ENCODE measurements around the gene MR1.

Gene MR1

DNA sequence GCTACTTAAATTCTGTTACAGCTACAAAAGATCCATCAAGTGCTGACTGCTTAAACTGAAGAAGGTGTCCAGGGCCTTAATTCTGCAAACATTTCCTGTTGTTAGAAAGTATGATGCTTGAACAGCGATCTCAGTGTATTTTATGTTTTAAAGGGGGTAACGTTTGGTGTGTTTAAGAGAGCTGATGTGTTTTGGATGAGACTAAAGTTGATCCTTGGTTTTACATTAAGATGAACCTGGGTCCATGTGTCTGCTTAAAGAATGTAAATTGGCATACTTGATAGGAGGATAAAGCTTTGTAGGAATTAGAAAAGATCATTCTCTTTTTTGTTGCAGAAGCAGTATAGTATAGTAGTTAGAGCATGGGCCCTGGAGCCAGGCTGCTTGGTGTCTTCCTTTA is 58.3 kb downstream of the MR1 start:
- Mint-ChIP-seq H3K36me3 (ENCODE audit: low read depth) (peaks cover 5% of the 10 kb centered on the region), H3K4me1 (peaks cover 71% of the 10 kb centered on the region), H3K27ac (no peak overlapping the region), H3K9me3 (no peaks in the 10 kb centered on the region), H3K4me3 (peak overlapping the region; percentile 26), H3K27me3 (ENCODE audit: low read depth, poor library complexity) (peaks cover 7% of the 10 kb centered on the region)
- TF ChIP-seq, protein P1, sequence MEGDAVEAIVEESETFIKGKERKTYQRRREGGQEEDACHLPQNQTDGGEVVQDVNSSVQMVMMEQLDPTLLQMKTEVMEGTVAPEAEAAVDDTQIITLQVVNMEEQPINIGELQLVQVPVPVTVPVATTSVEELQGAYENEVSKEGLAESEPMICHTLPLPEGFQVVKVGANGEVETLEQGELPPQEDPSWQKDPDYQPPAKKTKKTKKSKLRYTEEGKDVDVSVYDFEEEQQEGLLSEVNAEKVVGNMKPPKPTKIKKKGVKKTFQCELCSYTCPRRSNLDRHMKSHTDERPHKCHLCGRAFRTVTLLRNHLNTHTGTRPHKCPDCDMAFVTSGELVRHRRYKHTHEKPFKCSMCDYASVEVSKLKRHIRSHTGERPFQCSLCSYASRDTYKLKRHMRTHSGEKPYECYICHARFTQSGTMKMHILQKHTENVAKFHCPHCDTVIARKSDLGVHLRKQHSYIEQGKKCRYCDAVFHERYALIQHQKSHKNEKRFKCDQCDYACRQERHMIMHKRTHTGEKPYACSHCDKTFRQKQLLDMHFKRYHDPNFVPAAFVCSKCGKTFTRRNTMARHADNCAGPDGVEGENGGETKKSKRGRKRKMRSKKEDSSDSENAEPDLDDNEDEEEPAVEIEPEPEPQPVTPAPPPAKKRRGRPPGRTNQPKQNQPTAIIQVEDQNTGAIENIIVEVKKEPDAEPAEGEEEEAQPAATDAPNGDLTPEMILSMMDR (IDR thresholded peaks at IDR 0.05) = no peak
- DNase-seq = no peak

DNA sequence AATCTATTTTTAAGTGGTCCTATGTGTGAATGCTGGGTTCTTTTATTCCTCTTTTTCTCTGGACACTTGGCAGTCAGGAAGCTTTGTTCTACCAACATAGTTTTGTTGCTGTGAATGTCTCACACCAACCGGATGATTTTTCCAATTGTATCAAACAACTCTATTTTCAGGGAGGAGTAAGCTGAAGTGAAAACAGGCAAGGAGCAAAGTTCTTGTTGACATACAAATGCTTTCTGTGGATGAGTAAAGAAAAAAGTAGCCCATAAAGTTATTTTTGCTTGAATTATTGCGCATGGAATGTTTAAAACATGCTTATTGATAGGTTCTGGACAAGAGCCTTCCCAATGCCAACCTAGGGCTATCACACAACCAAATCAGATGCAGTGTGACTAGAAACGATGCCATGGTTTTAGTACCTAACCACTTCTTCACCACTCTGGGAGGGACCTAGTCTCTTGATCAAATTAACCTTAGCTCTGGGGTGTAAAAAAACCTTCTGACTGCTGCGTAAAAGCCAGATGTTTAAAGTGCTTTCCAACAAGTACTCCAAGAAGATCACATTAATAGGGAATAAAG is 59.2 kb downstream of the MR1 start:
- DNase-seq = no peak
- Mint-ChIP-seq H3K36me3 (ENCODE audit: low read depth) (peaks cover 5% of the 10 kb centered on the region), H3K27me3 (ENCODE audit: low read depth, poor library complexity) (no peaks in the 10 kb centered on the region), H3K27ac (no peak overlapping the region), H3K4me1 (peaks cover 78% of the 10 kb centered on the region), H3K9me3 (no peaks in the 10 kb centered on the region), H3K4me3 (no peak overlapping the region)
- TF ChIP-seq, protein P1 (IDR thresholded peaks at IDR 0.05) = no peak

DNA sequence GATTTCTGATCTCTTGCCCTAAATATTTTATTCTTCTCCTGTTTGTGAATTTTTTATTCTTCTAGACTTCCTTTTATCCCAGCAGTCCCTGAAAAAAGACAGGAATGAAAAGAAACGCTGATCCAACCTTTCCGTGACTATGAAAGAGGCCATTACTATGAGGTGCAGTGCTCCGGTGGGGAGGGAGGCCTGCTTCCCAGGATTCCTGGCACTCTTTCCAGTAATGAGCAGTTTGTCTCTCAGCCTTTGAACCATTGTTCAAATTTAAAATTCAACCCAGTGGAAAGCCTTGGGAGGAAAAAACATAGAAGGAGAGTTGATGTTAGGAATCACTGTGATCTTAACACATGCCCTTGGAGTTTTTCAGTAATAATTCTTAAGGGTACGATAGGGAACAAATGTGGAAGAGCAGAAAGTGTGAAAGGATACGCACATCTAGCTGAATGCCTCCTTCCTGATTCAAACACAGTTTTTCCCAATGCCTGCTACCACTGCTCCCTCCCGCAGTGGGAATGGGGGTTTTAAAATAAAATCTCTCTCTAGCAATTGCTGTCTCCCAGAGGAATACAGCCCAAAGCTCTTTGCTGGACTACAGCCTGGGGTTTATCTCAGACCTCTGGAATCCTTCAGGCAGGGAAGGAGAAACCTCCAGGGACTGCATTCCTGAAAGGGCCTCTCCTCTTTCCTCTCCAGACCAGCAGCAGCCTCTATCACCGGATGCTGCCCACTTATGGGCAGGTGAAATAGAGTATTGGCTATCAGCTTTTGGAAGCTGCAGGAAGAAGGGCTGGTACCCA is 60.8 kb downstream of the MR1 start:
- Mint-ChIP-seq H3K27ac (peak overlapping the region; percentile 8), H3K4me3 (peak overlapping the region; percentile 23), H3K4me1 (peaks cover 91% of the 10 kb centered on the region), H3K27me3 (ENCODE audit: low read depth, poor library complexity) (no peaks in the 10 kb centered on the region), H3K9me3 (no peaks in the 10 kb centered on the region), H3K36me3 (ENCODE audit: low read depth) (peaks cover 5% of the 10 kb centered on the region)
- DNase-seq = no peak
- TF ChIP-seq, protein P1 (IDR thresholded peaks at IDR 0.05) = no peak

DNA sequence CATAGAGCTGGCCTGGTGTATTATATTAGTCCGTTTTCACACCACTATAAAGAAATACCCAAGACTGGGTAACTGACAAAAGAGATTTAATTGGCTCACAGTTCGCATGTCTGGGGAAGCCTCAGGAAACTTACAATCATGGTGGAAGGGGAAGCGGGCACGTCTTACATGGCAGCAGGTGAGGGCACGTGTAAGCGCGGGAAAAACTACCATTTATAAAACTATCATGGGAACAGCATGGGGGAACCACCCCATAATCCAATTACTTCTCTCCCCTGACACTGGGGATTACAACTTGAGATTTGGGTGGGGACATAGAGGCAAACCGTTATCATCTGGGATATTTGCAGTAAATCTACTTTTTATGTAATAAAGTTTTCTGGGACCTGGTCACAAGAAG is 61.5 kb downstream of the MR1 start:
- H3K9me3 Mint-ChIP-seq = no peaks in the 10 kb centered on the region
- DNase-seq = no peak

DNA sequence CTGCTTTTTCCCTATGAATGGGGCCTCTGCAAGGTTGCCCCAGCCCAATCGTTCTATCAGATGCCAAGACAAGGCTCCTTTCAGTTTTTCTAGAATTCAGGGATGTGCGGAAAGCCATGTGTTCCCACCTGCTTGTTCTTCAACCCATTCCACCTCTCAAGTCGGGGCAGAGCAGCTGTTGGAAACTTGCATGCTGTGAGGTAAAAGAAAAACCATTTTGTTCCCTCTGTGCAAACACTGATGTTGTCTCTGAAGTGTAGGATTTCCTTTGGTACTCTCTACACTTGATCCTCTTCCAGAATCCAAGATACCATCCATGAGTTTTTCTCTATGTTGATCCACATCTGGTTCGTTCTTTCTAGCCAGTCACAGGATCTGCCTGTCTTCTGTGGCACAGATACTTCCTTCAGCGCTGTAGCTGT is 62.0 kb downstream of the MR1 start:
- no peaks in the 10 kb centered on the region for H3K27me3 Mint-ChIP-seq (ENCODE audit: low read depth, poor library complexity)

More for the DNA sequence above, 61.5 kb downstream of the MR1 start:
- TF ChIP-seq, protein P1 (IDR thresholded peaks at IDR 0.05) = no peak
- Mint-ChIP-seq H3K4me3 (peak overlapping the region; percentile 23), H3K4me1 (peaks cover 92% of the 10 kb centered on the region), H3K27me3 (ENCODE audit: low read depth, poor library complexity) (no peaks in the 10 kb centered on the region), H3K36me3 (ENCODE audit: low read depth) (peaks cover 5% of the 10 kb centered on the region), H3K27ac (peak overlapping the region; percentile 18)

More for the DNA sequence above, 62.0 kb downstream of the MR1 start:
- Mint-ChIP-seq H3K4me1 (peaks cover 92% of the 10 kb centered on the region), H3K4me3 (peak overlapping the region; percentile 53), H3K27ac (no peak overlapping the region), H3K9me3 (no peaks in the 10 kb centered on the region), H3K36me3 (ENCODE audit: low read depth) (peaks cover 5% of the 10 kb centered on the region)
- DNase-seq = no peak
- TF ChIP-seq, protein P1 (IDR thresholded peaks at IDR 0.05) = no peak
